B cell (primary cell): ENCODE measurements around the gene UCK1. TPM values are rescaled to one million over a fixed set of nuclear protein-coding genes. Genes with fewer than 3 reads are reported as not detected.

Source experiments
- ATAC-seq: fragments of 200-7000 bp; cut with Tn5 transposase; one replicate; pipeline ENCODE4 v1.10.0; 2021; ENCODE audit warnings: low read depth, mild to moderate bottlenecking, moderate number of reproducible peaks, moderate library complexity
- CTCF ChIA-PET: fragments of 350-600 bp; sonication (Branson Sonifier 250); formaldehyde crosslinking; loops from one replicate; lab custom pipeline; 2021; ENCODE audit warnings: antibody characterized with exemption, inconsistent platforms; lab: Charles Lee
- POLR2A ChIA-PET: fragments of 350-600 bp; sonication (Branson Sonifier 250); formaldehyde crosslinking; loops from one replicate; lab custom pipeline; 2021; ENCODE audit warnings: antibody characterized with exemption; lab: Charles Lee
- DNase-seq: peaks from one replicate; pipeline ENCODE4 v3.0.0; 2013
- H2AFZ ChIP-seq: 2 replicates; pipeline ENCODE4 v1.6.1; 2012; ENCODE audit warnings: mild to moderate bottlenecking, low read depth, low read length; ENCODE audit not compliant: insufficient read depth, poor library complexity, severe bottlenecking
- H3K27ac ChIP-seq, 2 donors: 1 replicate in 1 of 2; 2 replicates in 1 of 2; pipeline ENCODE4 v1.5.1; 2012 to 2013; ENCODE audit warnings: low read length in 2 of 2, mild to moderate bottlenecking in 2 of 2, moderate library complexity in 1 of 2
- H3K27me3 ChIP-seq, 4 experiments: fragments of 200-600 bp in 1 of 4; sonication (generic) in 1 of 4; replicated peaks in 1 of 4; 1 replicate in 2 of 4; 2 replicates in 2 of 4; pipeline versions ENCODE4 v1.6.1 to v1.7.0; 2013 to 2016; ENCODE audit warnings: low read length in 3 of 4, mild to moderate bottlenecking in 2 of 4, mixed read lengths in 1 of 4, moderate library complexity in 1 of 4; ENCODE audit not compliant: insufficient read depth in 4 of 4, control insufficient read depth in 3 of 4; ENCODE audit errors: control extremely low read depth in 1 of 4
- H3K36me3 ChIP-seq, 2 experiments: replicated peaks in 1 of 2; 1 replicate in 1 of 2; 2 replicates in 1 of 2; pipeline versions ENCODE4 v1.6.1 to v1.7.1; 2013; ENCODE audit warnings: low read length in 1 of 2; ENCODE audit not compliant: insufficient read depth in 2 of 2, control insufficient read depth in 1 of 2; ENCODE audit errors: control extremely low read depth in 1 of 2, extremely low read depth in 1 of 2
- H3K4me1 ChIP-seq, 2 donors: fragments of 200-600 bp in 1 of 2; sonication (generic) in 1 of 2; 1 replicate in 1 of 2; 2 replicates in 1 of 2; pipeline versions ENCODE4 v1.5.1 to v1.6.1; 2013 to 2017; ENCODE audit warnings: low read length in 2 of 2; ENCODE audit not compliant: control insufficient read depth in 2 of 2, insufficient read depth in 2 of 2
- H3K4me2 ChIP-seq: replicated peaks from 2 replicates; pipeline ENCODE3; 2012; ENCODE audit warnings: mild to moderate bottlenecking, low read depth, low read length; ENCODE audit not compliant: poor library complexity, severe bottlenecking
- H3K4me3 ChIP-seq, 5 experiments: fragments of 200-600 bp in 1 of 5; sonication (generic) in 1 of 5; 1 replicate in 3 of 5; 2 replicates in 2 of 5; pipeline versions ENCODE4 v1.5.1 to v1.7.0; 2011 to 2016; ENCODE audit warnings: low read length in 4 of 5, mild to moderate bottlenecking in 4 of 5, low read depth in 2 of 5, control low read depth in 1 of 5, moderate library complexity in 1 of 5; ENCODE audit not compliant: insufficient read depth in 1 of 5; ENCODE audit errors: control extremely low read depth in 1 of 5, extremely low read depth in 1 of 5
- H3K79me2 ChIP-seq: fragments of 200-600 bp; sonication (generic); one replicate; pipeline ENCODE4 v1.6.0; 2016; ENCODE audit warnings: low read length; ENCODE audit not compliant: control insufficient read depth, insufficient read depth
- H3K9ac ChIP-seq: fragments of 200-600 bp; sonication (generic); 2 replicates; pipeline ENCODE4 v1.6.1; 2017; ENCODE audit warnings: mild to moderate bottlenecking, low read length, moderate library complexity
- H3K9me3 ChIP-seq, 3 donors: one replicate each; pipeline versions ENCODE4 v1.6.1 to v1.7.1; 2013; ENCODE audit warnings: low read length in 2 of 3; ENCODE audit not compliant: control insufficient read depth in 2 of 3, insufficient read depth in 1 of 3; ENCODE audit errors: control extremely low read depth in 1 of 3
- H4K20me1 ChIP-seq: 2 replicates; pipeline ENCODE4 v1.6.0; 2012; ENCODE audit warnings: mild to moderate bottlenecking, low read length; ENCODE audit not compliant: insufficient read depth, control insufficient read depth, poor library complexity, severe bottlenecking
- H3K27ac Mint-ChIP-seq: one replicate; pipeline ENCODE4 v1.8.0; 2021; ENCODE audit warnings: mixed read lengths
- H3K27me3 Mint-ChIP-seq: one replicate; pipeline ENCODE4 v1.8.0; 2021; ENCODE audit warnings: mixed read lengths
- H3K4me1 Mint-ChIP-seq: one replicate; pipeline ENCODE4 v1.8.0; 2021; ENCODE audit warnings: mixed read lengths
- H3K4me3 Mint-ChIP-seq: one replicate; pipeline ENCODE4 v1.8.0; 2021; ENCODE audit warnings: mixed read lengths
- H3K9me3 Mint-ChIP-seq: one replicate; pipeline ENCODE4 v1.8.0; 2022; ENCODE audit warnings: mixed read lengths; ENCODE audit not compliant: insufficient read depth
- EZH2 ChIP-seq: IDR thresholded peaks from 2 replicates; pipeline ENCODE4 v1.6.1; 2012; ENCODE audit warnings: borderline replicate concordance, low read depth, mild to moderate bottlenecking, moderate library complexity, low read length; ENCODE audit not compliant: insufficient read depth, poor library complexity, severe bottlenecking
- WGBS: methylation state at CpG from one replicate; pipeline ENCODE4 v1.1.5; 2013; ENCODE audit warnings: missing lambda C conversion rate; ENCODE audit not compliant: insufficient coverage; 5-methylcytosine and 5-hydroxymethylcytosine counted together
- intact Hi-C: fragments of 100-400 bp; cut with micrococcal nuclease; formaldehyde crosslinking; loops from one replicate; pipeline ENCODE4 v1.10.0; 2022
- polyA plus RNA-seq: library from polyadenylated mRNA; depleted of rRNA; stranded (reverse); fragments of >200 nt; gene quantifications from 2 replicates; pipeline ENCODE4 v1.2.3, GENCODE V29; 2012
- total RNA-seq, 2 donors: library from RNA; stranded (reverse); fragments of 120-200 nt in 1 of 2; gene quantifications; 1 replicate in 1 of 2; 2 replicates in 1 of 2; pipeline versions ENCODE4 v1.2.3 to v1.2.4, GENCODE V29; 2013 to 2022
- TF ChIP-seq, protein P1 (sequence below): fragments of 200-600 bp; IDR thresholded peaks from one replicate; pipeline ENCODE4 v1.8.0; 2022; ENCODE audit warnings: antibody characterized with exemption, mild to moderate bottlenecking

Gene UCK1
- total and polyA plus RNA-seq, 2 donors (not counting 1 experiment from before 2014, with no cell fraction given) = 25.3 to 39.3 TPM

DNA sequence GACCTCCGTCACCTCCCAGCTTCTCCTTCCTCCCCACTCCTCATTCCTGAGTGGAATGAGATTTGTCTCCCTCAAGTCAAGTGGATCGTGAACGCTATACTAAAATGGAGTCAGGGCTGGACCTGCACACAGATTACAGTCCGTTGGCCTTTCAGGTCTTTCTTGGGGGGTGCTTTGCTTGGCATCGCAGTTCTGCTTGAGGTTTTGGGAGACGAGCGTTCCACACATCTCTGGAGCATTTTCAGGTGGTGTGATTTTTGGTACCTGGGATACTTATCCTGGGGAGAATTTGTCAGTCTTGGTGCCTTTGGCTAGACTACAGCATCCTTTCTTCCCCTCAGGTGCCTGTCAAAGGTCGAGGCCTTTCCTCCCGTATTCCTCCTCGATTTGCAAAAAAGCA lies 52.2 kb downstream of the UCK1 start:
- Mint-ChIP-seq H3K27me3 (no peaks in the 10 kb centered on the region), H3K4me3 (no peak overlapping the region), H3K27ac (no peak overlapping the region), H3K9me3 (no peaks in the 10 kb centered on the region), H3K4me1 (peaks cover 1% of the 10 kb centered on the region)
- Histone ChIP-seq H3K4me2 (no peak overlapping the region), H3K27ac (no peak overlapping the region), H3K27me3 (no peaks in the 10 kb centered on the region), H3K4me3 (no peak overlapping the region), H3K4me1 (no peaks in the 10 kb centered on the region), H3K9me3 (no peaks in the 10 kb centered on the region), H2AFZ (no peak overlapping the region), H3K9ac (no peak overlapping the region), H3K36me3 (peaks cover 1 to 94% of the 10 kb centered on the region in 2 experiments), H3K79me2 (peaks cover 43% of the 10 kb centered on the region), H4K20me1 (peaks cover 85% of the 10 kb centered on the region)
- TF ChIP-seq EZH2 = no peak
- TF ChIP-seq, protein P1, sequence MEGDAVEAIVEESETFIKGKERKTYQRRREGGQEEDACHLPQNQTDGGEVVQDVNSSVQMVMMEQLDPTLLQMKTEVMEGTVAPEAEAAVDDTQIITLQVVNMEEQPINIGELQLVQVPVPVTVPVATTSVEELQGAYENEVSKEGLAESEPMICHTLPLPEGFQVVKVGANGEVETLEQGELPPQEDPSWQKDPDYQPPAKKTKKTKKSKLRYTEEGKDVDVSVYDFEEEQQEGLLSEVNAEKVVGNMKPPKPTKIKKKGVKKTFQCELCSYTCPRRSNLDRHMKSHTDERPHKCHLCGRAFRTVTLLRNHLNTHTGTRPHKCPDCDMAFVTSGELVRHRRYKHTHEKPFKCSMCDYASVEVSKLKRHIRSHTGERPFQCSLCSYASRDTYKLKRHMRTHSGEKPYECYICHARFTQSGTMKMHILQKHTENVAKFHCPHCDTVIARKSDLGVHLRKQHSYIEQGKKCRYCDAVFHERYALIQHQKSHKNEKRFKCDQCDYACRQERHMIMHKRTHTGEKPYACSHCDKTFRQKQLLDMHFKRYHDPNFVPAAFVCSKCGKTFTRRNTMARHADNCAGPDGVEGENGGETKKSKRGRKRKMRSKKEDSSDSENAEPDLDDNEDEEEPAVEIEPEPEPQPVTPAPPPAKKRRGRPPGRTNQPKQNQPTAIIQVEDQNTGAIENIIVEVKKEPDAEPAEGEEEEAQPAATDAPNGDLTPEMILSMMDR = no peak
- ATAC-seq (no peak), DNase-seq (no peak)
- ChIA-PET CTCF (interaction anchor here (0.8 to 5.0 kb wide), 8 partner anchors 9 to 129 kb away, joined by 3 to 29 read pairs (median 4); no protein-coding TSS in a partner anchor), POLR2A (no interaction called here)
- intact Hi-C loops = loop anchor here (1.0 kb wide), 1 partner anchor 129 kb away; no protein-coding TSS in a partner anchor
- 93% methylated on average over 7 of the region's 10 CpGs for WGBS

- intact Hi-C loops = loop anchor here (1.0 kb wide), 1 partner anchor 128 kb away; no protein-coding TSS in a partner anchor
- H3K4me1 ChIP-seq = no peaks in the 10 kb centered on the region
- DNase-seq = peak; percentile 70
- Mint-ChIP-seq H3K27me3 (no peaks in the 10 kb centered on the region), H3K27ac (no peak overlapping the region), H3K4me1 (peaks cover 1% of the 10 kb centered on the region), H3K4me3 (no peak overlapping the region), H3K9me3 (no peaks in the 10 kb centered on the region)
- 69% methylated on average over 9 of the region's 12 CpGs for WGBS
- no peak overlapping the region for H3K4me3 ChIP-seq
- TF ChIP-seq, protein P1 = peak; percentile 76
- TF ChIP-seq EZH2 = no peak
- no peaks in the 10 kb centered on the region for H3K27me3 ChIP-seq
- H4K20me1 ChIP-seq = peaks cover 87% of the 10 kb centered on the region
- H3K79me2 ChIP-seq = peaks cover 43% of the 10 kb centered on the region
- ChIA-PET POLR2A (no interaction called here), CTCF (interaction anchor here (0.8 to 5.0 kb wide), 10 partner anchors 9 to 129 kb away, joined by 3 to 29 read pairs (median 4); no protein-coding TSS in a partner anchor)
- H3K27ac ChIP-seq = no peak overlapping the region
- H3K9ac ChIP-seq = no peak overlapping the region
- no peak overlapping the region for H2AFZ ChIP-seq
- H3K36me3 ChIP-seq = peaks cover 1 to 94% of the 10 kb centered on the region in 2 experiments
- H3K9me3 ChIP-seq = no peaks in the 10 kb centered on the region
- ATAC-seq = peak; percentile 70
- no peak overlapping the region for H3K4me2 ChIP-seq
Measured at GRCh38 chr9:131478421-131478868, 52.6 kb downstream of the UCK1 start.
